Measurements from ENCODE around the gene FAM193B.

FAM193B gene

DNA sequence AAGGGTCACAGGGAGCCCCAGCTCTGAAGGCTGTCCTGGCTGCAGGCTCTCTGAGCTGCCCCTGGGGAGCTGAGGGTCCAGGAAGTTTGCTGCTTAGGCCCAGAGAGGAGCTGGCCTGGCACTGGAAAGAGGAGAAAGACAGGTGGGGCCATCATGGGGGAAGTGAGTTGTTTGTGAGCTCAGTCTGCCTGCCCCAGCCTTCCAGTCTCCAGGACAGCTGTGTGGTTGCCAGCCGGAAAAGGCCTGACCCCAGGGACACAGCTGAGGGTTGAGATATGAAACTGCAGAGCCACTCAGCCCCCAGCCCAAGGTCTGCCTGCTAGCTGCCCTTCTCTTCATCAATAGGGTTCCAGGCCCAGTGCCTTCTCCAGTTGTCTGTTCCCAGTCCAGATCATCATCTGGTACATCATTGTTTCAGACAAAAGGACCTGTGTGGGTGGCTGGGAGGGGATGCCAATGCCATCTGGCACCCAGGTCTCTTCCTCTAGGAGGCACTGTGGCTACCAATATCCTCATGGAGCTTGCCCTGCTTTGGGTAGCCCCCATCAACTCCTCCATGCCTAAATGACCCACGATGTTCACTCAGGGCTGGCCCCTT lies 33.3 kb downstream of the FAM193B start:
- H3K36me3 ChIP-seq (ENCODE audit: control insufficient read depth, insufficient read depth, low read length), result peaks cover 54% of the 10 kb centered on the region
- H3K9me3 ChIP-seq (ENCODE audit: control insufficient read depth, insufficient read depth, low read length), result no peaks in the 10 kb centered on the region
- H3K9ac ChIP-seq (ENCODE audit: low read depth, low read length), result no peak overlapping the region
- no peaks in the 10 kb centered on the region for H3K27me3 ChIP-seq (ENCODE audit: control insufficient read depth, insufficient read depth, low read length)
- H3K4me1 ChIP-seq (ENCODE audit: control insufficient read depth, insufficient read depth, low read length), result peaks cover under 1% of the 10 kb centered on the region
- no peak overlapping the region for H3K4me3 ChIP-seq (ENCODE audit: low read depth, low read length)

DNA sequence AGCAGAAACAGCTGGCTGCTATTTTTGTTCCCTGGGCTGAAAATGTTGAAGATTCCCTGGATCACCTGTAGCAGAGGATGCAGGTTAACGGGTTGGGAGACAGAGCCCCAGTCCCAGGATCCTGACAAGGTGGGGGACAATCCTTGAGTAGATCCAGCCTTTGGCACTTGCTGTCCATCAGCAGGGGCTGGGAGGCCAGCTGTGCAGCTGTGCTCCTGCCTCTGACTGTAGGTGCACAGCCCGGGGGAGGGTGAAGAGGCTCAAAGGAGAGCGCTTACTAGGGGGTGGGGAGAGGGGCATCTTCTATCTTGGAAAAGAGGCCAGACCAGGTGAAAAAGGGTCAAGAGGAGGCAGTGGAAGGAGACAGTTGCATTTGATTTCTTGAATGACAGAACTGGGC lies 34.1 kb downstream of the FAM193B start:
- H3K4me3 ChIP-seq (ENCODE audit: low read depth, low read length), result no peak overlapping the region
- H3K9ac ChIP-seq (ENCODE audit: low read depth, low read length), result no peak overlapping the region
- no peaks in the 10 kb centered on the region for H3K27me3 ChIP-seq (ENCODE audit: control insufficient read depth, insufficient read depth, low read length)
- H3K9me3 ChIP-seq (ENCODE audit: control insufficient read depth, insufficient read depth, low read length), result no peaks in the 10 kb centered on the region
- H3K36me3 ChIP-seq (ENCODE audit: control insufficient read depth, insufficient read depth, low read length), result peaks cover 52% of the 10 kb centered on the region
- peaks cover 4% of the 10 kb centered on the region for H3K4me1 ChIP-seq (ENCODE audit: control insufficient read depth, insufficient read depth, low read length)

DNA sequence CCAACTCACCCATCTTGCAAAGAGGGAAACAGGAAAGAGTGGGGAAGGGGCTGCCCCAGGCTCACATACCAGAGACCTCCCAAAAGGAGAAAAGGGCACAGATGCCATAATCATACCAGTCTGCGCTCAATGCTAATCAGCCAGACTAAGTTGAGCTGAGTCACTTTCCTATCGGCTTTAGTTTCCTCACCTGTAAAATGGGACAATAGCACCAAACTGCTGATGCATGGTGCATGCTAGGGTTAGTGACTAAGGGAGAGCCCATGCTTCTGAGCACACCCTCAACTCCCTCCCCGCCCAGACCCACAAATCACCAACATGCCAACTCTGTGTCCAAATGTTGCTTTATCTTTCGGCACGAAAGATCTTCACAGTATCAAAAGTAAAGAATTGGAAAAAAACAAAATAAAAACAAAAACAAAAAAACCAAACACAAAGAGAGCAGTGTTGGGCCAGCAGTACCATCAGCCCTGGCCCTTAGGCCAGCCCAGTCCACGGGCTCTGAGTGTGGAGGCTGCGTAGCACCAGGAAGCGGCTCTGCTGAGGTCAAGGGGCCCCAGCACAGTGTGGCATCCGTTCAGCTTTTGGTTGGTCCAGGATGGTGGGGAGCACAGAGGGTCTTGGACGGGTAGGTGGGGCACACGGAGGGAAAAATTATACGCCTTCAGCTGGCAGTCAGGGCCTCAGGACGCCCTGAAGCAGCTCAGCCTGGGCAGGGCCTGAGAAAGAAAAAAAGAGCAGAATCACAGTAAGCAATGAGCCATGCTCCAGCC lies 34.7 kb downstream of the FAM193B start:
- peaks cover 52% of the 10 kb centered on the region for H3K36me3 ChIP-seq (ENCODE audit: control insufficient read depth, insufficient read depth, low read length)
- H3K4me1 ChIP-seq (ENCODE audit: control insufficient read depth, insufficient read depth, low read length), result peaks cover 4% of the 10 kb centered on the region
- no peak overlapping the region for H3K4me3 ChIP-seq (ENCODE audit: low read depth, low read length)
- H3K9me3 ChIP-seq (ENCODE audit: control insufficient read depth, insufficient read depth, low read length), result no peaks in the 10 kb centered on the region
- no peak overlapping the region for H3K9ac ChIP-seq (ENCODE audit: low read depth, low read length)
- no peaks in the 10 kb centered on the region for H3K27me3 ChIP-seq (ENCODE audit: control insufficient read depth, insufficient read depth, low read length)

DNA sequence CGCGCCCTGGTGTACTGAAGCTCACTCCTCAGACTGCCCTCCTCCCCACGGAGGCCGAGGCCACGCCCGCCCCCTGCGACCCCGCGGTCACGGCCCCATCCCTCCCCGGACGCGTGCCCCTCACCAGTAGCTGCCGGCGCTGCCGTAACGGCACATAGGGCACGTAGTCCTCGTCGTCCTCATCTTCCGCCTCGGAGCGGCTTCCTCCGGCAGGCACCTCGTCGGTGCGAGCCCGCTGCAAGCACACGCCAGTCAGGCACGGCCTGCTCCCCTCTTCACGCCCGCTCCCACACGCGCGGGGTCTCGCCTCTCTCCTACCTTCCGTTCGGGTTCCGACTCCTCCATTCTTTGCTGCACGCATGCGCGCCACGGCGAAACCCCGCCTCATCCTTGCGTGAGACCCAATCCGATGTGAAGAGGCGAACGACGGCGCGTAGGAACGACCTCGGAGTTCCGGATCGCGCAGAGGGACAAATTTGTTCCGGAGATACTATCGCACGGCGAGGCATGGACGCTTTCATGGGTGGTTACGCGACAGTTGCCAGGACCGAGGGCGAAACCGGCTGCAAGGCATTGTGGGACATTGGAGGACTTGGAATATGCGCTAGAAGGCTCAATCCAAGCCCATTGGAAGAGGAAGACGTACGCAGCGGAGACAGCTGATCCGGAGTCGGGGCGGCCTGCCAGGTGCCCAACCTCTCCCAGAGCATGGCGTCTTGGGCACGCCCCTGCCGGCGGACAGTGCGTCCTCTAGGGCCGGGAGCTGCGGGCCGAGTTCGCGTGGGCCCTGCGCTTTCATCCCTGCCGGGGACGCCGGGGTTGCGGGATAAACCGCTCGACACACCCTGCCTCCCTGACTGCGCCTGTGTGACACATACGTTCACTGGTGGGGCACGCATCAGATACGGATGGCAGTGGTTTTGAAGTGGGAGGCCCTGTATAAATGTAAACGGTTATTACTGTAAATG lies 37.5 kb downstream of the FAM193B start, which contains the start of gene DDX41:
Gene DDX41 (minus strand): TSS at position 361 of the 968 bp plus-strand sequence. CDS start 16 bp downstream, at position 345.
- Histone ChIP-seq H3K27me3 (ENCODE audit: control insufficient read depth, insufficient read depth, low read length) (no peaks in the 10 kb centered on the region), H3K4me3 (ENCODE audit: low read depth, low read length) (peak within 1 kb of the TSS; percentile 99), H3K36me3 (ENCODE audit: control insufficient read depth, insufficient read depth, low read length) (peaks cover 65% of the 10 kb centered on the region), H3K4me1 (ENCODE audit: control insufficient read depth, insufficient read depth, low read length) (peaks cover 4% of the 10 kb centered on the region), H3K9ac (ENCODE audit: low read depth, low read length) (peak within 1 kb of the TSS; percentile 92), H3K9me3 (ENCODE audit: control insufficient read depth, insufficient read depth, low read length) (no peaks in the 10 kb centered on the region)

DNA sequence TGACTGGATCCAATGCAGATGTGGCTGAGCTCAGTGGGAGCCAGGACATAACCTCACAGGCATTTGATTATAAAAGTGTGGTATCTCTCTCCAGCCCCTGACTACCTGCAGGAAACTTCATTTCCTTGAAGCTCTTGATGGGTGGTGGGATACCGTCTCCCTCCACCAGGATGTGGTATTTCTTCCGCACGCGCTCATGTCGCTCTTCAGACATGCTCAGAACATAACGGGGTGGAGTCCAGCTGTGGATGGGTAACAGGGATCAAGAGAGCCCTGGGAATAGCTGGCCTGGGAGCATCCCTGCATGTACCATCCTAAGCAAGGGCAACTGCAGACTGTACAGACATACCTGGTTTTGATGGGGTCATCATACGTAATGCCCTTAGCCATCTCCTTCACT lies 38.8 kb downstream of the FAM193B start:
- Histone ChIP-seq H3K9me3 (ENCODE audit: control insufficient read depth, insufficient read depth, low read length) (no peaks in the 10 kb centered on the region), H3K27me3 (ENCODE audit: control insufficient read depth, insufficient read depth, low read length) (no peaks in the 10 kb centered on the region), H3K9ac (ENCODE audit: low read depth, low read length) (no peak overlapping the region), H3K4me3 (ENCODE audit: low read depth, low read length) (peak overlapping the region; percentile 99), H3K4me1 (ENCODE audit: control insufficient read depth, insufficient read depth, low read length) (peaks cover 4% of the 10 kb centered on the region), H3K36me3 (ENCODE audit: control insufficient read depth, insufficient read depth, low read length) (peaks cover 65% of the 10 kb centered on the region)

DNA sequence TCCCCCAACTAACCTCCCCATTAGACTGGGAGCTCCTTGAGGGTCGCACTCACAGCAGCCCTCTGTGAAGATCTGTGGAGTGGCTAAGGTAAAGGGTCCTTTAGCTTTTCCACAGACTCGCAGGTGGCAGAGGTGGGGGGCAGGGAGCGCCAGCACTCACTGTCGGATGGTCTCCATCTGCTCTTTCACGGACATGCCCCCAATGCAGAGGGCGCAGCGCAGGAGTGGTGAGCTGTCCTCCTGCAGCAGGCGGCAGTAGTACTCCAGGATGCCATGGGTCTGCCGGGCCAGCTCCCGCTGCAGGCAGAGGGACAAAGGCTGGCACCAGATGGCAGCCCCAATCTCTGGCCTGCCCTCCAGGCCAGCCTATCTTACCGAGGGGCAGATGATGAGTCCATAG lies 39.8 kb downstream of the FAM193B start:
- H3K27me3 ChIP-seq (ENCODE audit: control insufficient read depth, insufficient read depth, low read length), result no peaks in the 10 kb centered on the region
- H3K9ac ChIP-seq (ENCODE audit: low read depth, low read length), result no peak overlapping the region
- H3K9me3 ChIP-seq (ENCODE audit: control insufficient read depth, insufficient read depth, low read length), result no peaks in the 10 kb centered on the region
- peaks cover 11% of the 10 kb centered on the region for H3K4me1 ChIP-seq (ENCODE audit: control insufficient read depth, insufficient read depth, low read length)
- H3K4me3 ChIP-seq (ENCODE audit: low read depth, low read length), result no peak overlapping the region
- H3K36me3 ChIP-seq (ENCODE audit: control insufficient read depth, insufficient read depth, low read length), result peaks cover 55% of the 10 kb centered on the region

DNA sequence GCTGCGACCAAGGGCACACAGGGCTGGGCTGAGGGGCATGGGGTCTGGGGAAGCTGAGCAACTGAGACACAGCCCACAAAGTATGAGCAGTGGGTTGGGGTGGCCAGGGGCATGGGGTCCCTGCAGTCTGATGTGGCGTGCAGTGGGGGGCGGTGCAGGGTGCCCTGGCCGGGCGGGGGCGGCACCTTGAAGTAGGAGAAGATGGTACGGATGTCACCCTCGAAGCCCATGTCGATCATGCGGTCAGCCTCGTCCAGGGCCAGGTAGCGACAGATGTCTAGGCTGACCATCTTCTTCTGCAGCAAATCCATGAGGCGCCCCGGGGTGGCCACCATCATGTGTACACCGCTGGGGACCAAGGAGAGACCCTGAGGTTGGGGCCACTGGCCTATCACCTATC lies 40.9 kb downstream of the FAM193B start:
- H3K4me3 ChIP-seq (ENCODE audit: low read depth, low read length), result no peak overlapping the region
- no peaks in the 10 kb centered on the region for H3K9me3 ChIP-seq (ENCODE audit: control insufficient read depth, insufficient read depth, low read length)
- H3K4me1 ChIP-seq (ENCODE audit: control insufficient read depth, insufficient read depth, low read length), result peaks cover 16% of the 10 kb centered on the region
- H3K27me3 ChIP-seq (ENCODE audit: control insufficient read depth, insufficient read depth, low read length), result no peaks in the 10 kb centered on the region
- no peak overlapping the region for H3K9ac ChIP-seq (ENCODE audit: low read depth, low read length)
- peaks cover 58% of the 10 kb centered on the region for H3K36me3 ChIP-seq (ENCODE audit: control insufficient read depth, insufficient read depth, low read length)

DNA sequence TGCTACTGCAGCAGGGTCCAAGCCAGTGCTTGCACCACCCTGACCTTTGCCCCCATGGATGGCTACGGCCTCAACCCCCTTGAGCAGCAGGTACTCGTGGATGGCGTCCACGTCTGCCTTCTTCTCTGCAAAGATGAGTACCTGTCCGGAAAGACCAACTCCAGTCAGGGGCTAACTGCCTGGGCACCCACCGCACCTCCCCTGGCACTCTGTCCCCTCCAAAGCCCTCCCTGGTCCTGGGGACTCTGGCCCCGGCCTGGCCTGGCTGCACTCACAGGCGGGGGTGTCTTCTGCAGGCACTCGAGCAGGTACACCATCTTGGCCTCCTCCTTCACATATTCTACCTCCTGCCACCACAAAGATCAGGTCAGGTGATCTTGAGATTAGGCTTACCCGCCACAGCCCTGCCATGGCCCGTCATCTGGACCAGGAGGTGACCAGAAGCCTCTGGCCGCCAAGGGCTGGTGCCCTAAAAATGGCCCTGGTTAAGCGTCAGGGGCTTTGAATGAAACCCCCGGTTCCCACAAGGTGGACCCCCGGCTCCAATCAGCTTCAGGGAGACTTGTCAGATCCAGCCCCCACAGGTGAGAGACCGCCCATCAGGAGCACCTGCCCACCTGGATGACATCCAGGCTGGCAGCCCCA lies 41.5 kb downstream of the FAM193B start:
- peaks cover 58% of the 10 kb centered on the region for H3K36me3 ChIP-seq (ENCODE audit: control insufficient read depth, insufficient read depth, low read length)
- H3K9me3 ChIP-seq (ENCODE audit: control insufficient read depth, insufficient read depth, low read length), result no peaks in the 10 kb centered on the region
- H3K9ac ChIP-seq (ENCODE audit: low read depth, low read length), result no peak overlapping the region
- H3K4me1 ChIP-seq (ENCODE audit: control insufficient read depth, insufficient read depth, low read length), result peaks cover 16% of the 10 kb centered on the region
- no peak overlapping the region for H3K4me3 ChIP-seq (ENCODE audit: low read depth, low read length)
- H3K27me3 ChIP-seq (ENCODE audit: control insufficient read depth, insufficient read depth, low read length), result no peaks in the 10 kb centered on the region

DNA sequence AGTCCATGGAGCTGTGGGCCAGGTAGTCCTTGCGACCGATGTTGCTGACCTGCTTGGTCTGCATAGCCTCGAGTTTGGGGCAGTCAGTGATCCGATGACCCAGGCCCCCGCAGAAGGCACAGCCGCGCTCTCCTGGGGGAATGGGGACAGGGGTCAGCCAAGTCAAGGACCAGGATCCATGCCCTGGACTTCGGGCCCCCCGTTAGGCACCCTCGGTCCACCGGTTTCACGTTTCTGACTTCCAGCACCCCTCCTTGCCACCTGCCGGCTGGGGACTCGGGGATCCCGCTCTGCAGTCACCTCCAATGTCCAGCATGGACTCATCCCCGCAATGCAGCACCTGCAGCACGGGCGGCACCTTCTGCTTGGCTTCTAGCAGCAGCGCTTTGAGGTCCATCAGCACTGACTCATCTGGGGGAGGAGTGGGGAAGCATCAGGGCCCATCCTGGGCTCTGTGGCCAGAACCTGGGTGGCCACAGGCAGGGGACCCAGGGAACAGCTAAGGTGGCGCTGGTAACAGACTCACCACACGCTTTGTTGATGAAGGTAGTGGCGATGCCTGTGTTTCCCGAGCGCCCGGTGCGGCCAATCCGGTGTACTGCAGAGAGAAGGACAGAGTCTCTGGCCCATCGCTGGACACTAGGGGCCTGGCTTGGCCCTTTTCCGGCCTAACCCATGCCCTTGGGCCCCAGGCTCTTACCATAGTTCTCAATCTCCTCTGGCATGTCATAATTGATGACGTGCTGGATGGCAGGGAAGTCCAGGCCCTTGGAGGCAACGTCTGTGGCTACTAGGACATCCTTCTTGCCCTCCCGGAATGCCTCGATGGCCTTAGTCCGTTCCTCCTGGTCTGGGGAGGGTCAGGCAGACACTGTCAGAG lies 42.3 kb downstream of the FAM193B start:
- Histone ChIP-seq H3K9ac (ENCODE audit: low read depth, low read length) (no peak overlapping the region), H3K4me1 (ENCODE audit: control insufficient read depth, insufficient read depth, low read length) (peaks cover 16% of the 10 kb centered on the region), H3K36me3 (ENCODE audit: control insufficient read depth, insufficient read depth, low read length) (peaks cover 58% of the 10 kb centered on the region)

DNA sequence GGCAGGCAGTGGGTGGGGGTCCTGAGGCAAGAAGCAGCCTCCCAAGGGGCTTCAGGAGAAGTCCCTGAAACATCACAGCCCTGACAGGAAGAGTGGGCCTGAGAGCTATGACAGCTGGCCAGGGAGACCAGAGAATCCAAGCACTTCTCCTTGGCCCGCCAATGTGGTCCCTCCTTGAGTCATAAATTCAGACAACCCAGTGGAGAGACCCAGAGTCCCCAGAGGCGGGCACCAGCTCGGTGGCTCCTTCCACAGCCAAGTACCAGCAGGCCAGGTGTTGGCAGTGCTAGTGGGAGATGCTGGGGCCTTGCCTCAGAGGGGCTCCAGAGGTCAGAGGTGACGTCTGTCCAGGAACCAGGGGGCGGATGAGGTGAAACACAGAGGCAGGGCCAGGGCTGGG lies 43.2 kb downstream of the FAM193B start:
- Histone ChIP-seq H3K9ac (ENCODE audit: low read depth, low read length) (no peak overlapping the region), H3K36me3 (ENCODE audit: control insufficient read depth, insufficient read depth, low read length) (peaks cover 58% of the 10 kb centered on the region)

More for the DNA sequence above, 42.3 kb downstream of the FAM193B start:
- Histone ChIP-seq H3K4me3 (ENCODE audit: low read depth, low read length) (no peak overlapping the region), H3K27me3 (ENCODE audit: control insufficient read depth, insufficient read depth, low read length) (no peaks in the 10 kb centered on the region), H3K9me3 (ENCODE audit: control insufficient read depth, insufficient read depth, low read length) (no peaks in the 10 kb centered on the region)

More for the DNA sequence above, 43.2 kb downstream of the FAM193B start:
- Histone ChIP-seq H3K9me3 (ENCODE audit: control insufficient read depth, insufficient read depth, low read length) (no peaks in the 10 kb centered on the region), H3K27me3 (ENCODE audit: control insufficient read depth, insufficient read depth, low read length) (no peaks in the 10 kb centered on the region), H3K4me3 (ENCODE audit: low read depth, low read length) (no peak overlapping the region), H3K4me1 (ENCODE audit: control insufficient read depth, insufficient read depth, low read length) (peaks cover 16% of the 10 kb centered on the region)
